IMR-90 (cell line): ENCODE results near the gene RAB11A. TPM values are rescaled to one million over a fixed set of nuclear protein-coding genes. Genes with fewer than 3 reads are reported as not detected.

ENCODE experiments used
- ATAC-seq: fragments of 200-7000 bp; cut with Tn5 transposase; 2 replicates; pipeline ENCODE4 v1.9.1; 2020; ENCODE audit warnings: low read depth, mild to moderate bottlenecking, moderate library complexity
- BruUV-seq: library from RNA; stranded (reverse); fragments of 400-500 nt; replicated peaks from 2 replicates; lab custom pipeline; 2021; lab: Mats Ljungman, UMichigan
- CTCF ChIA-PET: fragments of 300-600 bp; formaldehyde crosslinking; extraction: SDS; loops from one replicate; lab custom pipeline; 2021; ENCODE audit warnings: antibody characterized with exemption; lab: Yijun Ruan, JAX
- POLR2A ChIA-PET: fragments of 300-600 bp; sonication (Branson Sonifier 250); formaldehyde crosslinking; loops from one replicate; lab custom pipeline; 2022; ENCODE audit warnings: antibody characterized with exemption; ENCODE audit not compliant: unreplicated experiment; lab: Charles Lee
- DNase-seq: peaks from one replicate; pipeline ENCODE4 v3.0.0; 2013
- H2AFZ ChIP-seq: replicated peaks from 2 replicates; pipeline ENCODE3; 2013; ENCODE audit warnings: low read length, mild to moderate bottlenecking; ENCODE audit not compliant: poor library complexity
- H2AK5ac ChIP-seq: 2 replicates; pipeline ENCODE4 v1.6.1; 2013; ENCODE audit warnings: low read depth, low read length, inconsistent platforms
- H2AK9ac ChIP-seq: replicated peaks from 2 replicates; pipeline ENCODE3; 2013; ENCODE audit warnings: mild to moderate bottlenecking, low read depth, low read length, moderate library complexity; ENCODE audit not compliant: poor library complexity
- H2BK120ac ChIP-seq: 2 replicates; pipeline ENCODE4 v1.6.1; 2013; ENCODE audit warnings: low read depth, low read length, inconsistent platforms
- H2BK15ac ChIP-seq: 3 replicates; pipeline ENCODE4 v1.6.1; 2013; ENCODE audit warnings: low read depth, low read length, inconsistent platforms
- H2BK20ac ChIP-seq: 2 replicates; pipeline ENCODE4 v1.6.1; 2013; ENCODE audit warnings: low read depth, mild to moderate bottlenecking, inconsistent platforms, low read length, moderate library complexity
- H2BK5ac ChIP-seq: 2 replicates; pipeline ENCODE4 v1.6.1; 2013; ENCODE audit warnings: mild to moderate bottlenecking, low read depth, low read length, inconsistent platforms; ENCODE audit not compliant: poor library complexity, severe bottlenecking
- H3K14ac ChIP-seq: replicated peaks from 2 replicates; pipeline ENCODE4 v1.6.1; 2013; ENCODE audit warnings: low read depth, low read length, inconsistent platforms
- H3K18ac ChIP-seq: 2 replicates; pipeline ENCODE4 v1.6.1; 2013; ENCODE audit warnings: low read depth, low read length, control low read depth
- H3K23ac ChIP-seq: 2 replicates; pipeline ENCODE4 v1.6.1; 2013; ENCODE audit warnings: low read depth, low read length, inconsistent platforms
- H3K27ac ChIP-seq: 2 replicates; pipeline ENCODE4 v1.5.1; 2013; ENCODE audit warnings: mild to moderate bottlenecking, control low read depth, low read length; ENCODE audit not compliant: insufficient read depth
- H3K27me3 ChIP-seq: 2 replicates; pipeline ENCODE4 v1.6.1; 2013; ENCODE audit warnings: low read length; ENCODE audit not compliant: control insufficient read depth, insufficient read depth
- H3K36me3 ChIP-seq: 2 replicates; pipeline ENCODE4 v1.6.1; 2013; ENCODE audit warnings: low read length, mixed read lengths; ENCODE audit not compliant: control insufficient read depth, insufficient read depth
- H3K4ac ChIP-seq: 2 replicates; pipeline ENCODE4 v1.6.1; 2013; ENCODE audit warnings: low read depth, low read length, inconsistent platforms
- H3K4me1 ChIP-seq: 2 replicates; pipeline ENCODE4 v1.6.1; 2013; ENCODE audit warnings: low read length, mixed read lengths; ENCODE audit not compliant: control insufficient read depth, insufficient read depth
- H3K4me2 ChIP-seq: 2 replicates; pipeline ENCODE4 v1.6.1; 2013; ENCODE audit warnings: low read depth, mild to moderate bottlenecking, control low read depth, low read length, moderate library complexity
- H3K4me3 ChIP-seq: 2 replicates; pipeline ENCODE4 v1.5.1; 2013; ENCODE audit warnings: low read depth, mild to moderate bottlenecking, control low read depth, low read length, moderate library complexity; ENCODE audit not compliant: insufficient read depth
- H3K56ac ChIP-seq: 2 replicates; pipeline ENCODE4 v1.6.1; 2013; ENCODE audit warnings: low read length, inconsistent platforms; ENCODE audit not compliant: insufficient read depth; ENCODE audit errors: extremely low read depth
- H3K79me1 ChIP-seq, 2 experiments: 2 replicates each; pipeline ENCODE4 v1.6.1; 2013; ENCODE audit warnings: low read length in 2 of 2, inconsistent platforms in 1 of 2, low read depth in 1 of 2
- H3K9ac ChIP-seq: 2 replicates; pipeline ENCODE4 v1.6.1; 2013; ENCODE audit warnings: low read depth, low read length, control low read depth
- H3K9me1 ChIP-seq: 2 replicates; pipeline ENCODE4 v1.6.1; 2013; ENCODE audit warnings: low read length, inconsistent platforms; ENCODE audit not compliant: insufficient read depth
- H3K9me3 ChIP-seq: 2 replicates; pipeline ENCODE4 v1.6.1; 2013; ENCODE audit warnings: low read length; ENCODE audit not compliant: control insufficient read depth, insufficient read depth
- H4K20me1 ChIP-seq: 2 replicates; pipeline ENCODE4 v1.6.1; 2013; ENCODE audit warnings: low read length, inconsistent platforms; ENCODE audit not compliant: insufficient read depth
- H4K5ac ChIP-seq: 2 replicates; pipeline ENCODE4 v1.6.1; 2013; ENCODE audit warnings: mild to moderate bottlenecking, low read depth, low read length, control low read depth
- H4K8ac ChIP-seq, 2 experiments: 2 replicates each; pipeline ENCODE4 v1.6.1; 2013; ENCODE audit warnings: low read depth in 2 of 2, low read length in 2 of 2, control low read depth in 1 of 2, inconsistent platforms in 1 of 2
- H4K91ac ChIP-seq: 2 replicates; pipeline ENCODE4 v1.6.1; 2013; ENCODE audit warnings: low read depth, low read length, inconsistent platforms; ENCODE audit not compliant: insufficient read depth
- BHLHE40 ChIP-seq: fragments of 150-350 bp; IDR thresholded peaks from 2 replicates; pipeline ENCODE4 v1.6.1; 2016; ENCODE audit warnings: mild to moderate bottlenecking, low read depth, low read length
- FOS ChIP-seq: fragments of 150-350 bp; IDR thresholded peaks from 2 replicates; pipeline ENCODE4 v1.6.1; 2016; ENCODE audit warnings: low read depth, low read length
- MAZ ChIP-seq: IDR thresholded peaks from 2 replicates; pipeline ENCODE4 v1.6.1; 2012; ENCODE audit warnings: low read depth, mild to moderate bottlenecking, low read length, improper control_type of control experiment, moderate library complexity, borderline replicate concordance
- SMC3 ChIP-seq: fragments of 150-350 bp; IDR thresholded peaks from 2 replicates; pipeline ENCODE4 v1.6.1; 2016; ENCODE audit warnings: low read depth, mild to moderate bottlenecking, antibody characterized with exemption, low read length, moderate library complexity
- WGBS, 2 experiments: methylation state at CpG; one replicate each; pipeline versions ENCODE4 v1.1.5 to v1.1.7; 2013; ENCODE audit warnings: missing lambda C conversion rate in 2 of 2; ENCODE audit not compliant: insufficient read length in 1 of 2; ENCODE audit errors: extremely low coverage in 2 of 2; 5-methylcytosine and 5-hydroxymethylcytosine counted together
- dilution Hi-C: fragments of 300-500 bp; cut with HindIII; formaldehyde crosslinking; loops from one replicate; pipeline ENCODE4 v1.14.3; 2018; ENCODE audit warnings: low sequenced_read_pairs; ENCODE audit not compliant: unreplicated experiment
- in situ Hi-C: fragments of 300-500 bp; cut with MboI; formaldehyde crosslinking; loops from 3 replicates; pipeline ENCODE4 v1.14.3; 2019; ENCODE audit warnings: low sequenced_read_pairs, inconsistent platforms, mixed read lengths
- intact Hi-C: fragments of 100-400 bp; cut with micrococcal nuclease; formaldehyde crosslinking; loops from 2 replicates; pipeline ENCODE4 v1.10.0; 2022
- polyA plus RNA-seq, 3 experiments: library from polyadenylated mRNA; depleted of rRNA; stranded (reverse); fragments of >200 nt; gene quantifications; 2 replicates each; pipeline ENCODE4 v1.2.3, GENCODE V29; 2012; ENCODE audit warnings: low replicate concordance in 1 of 3
- total RNA-seq: library from RNA; depleted of rRNA; stranded (reverse); fragments of >200 nt; gene quantifications from 2 replicates; pipeline ENCODE4 v1.2.3, GENCODE V29; 2012

The RAB11A gene
- total and polyA plus RNA-seq, 2 of the 4 experiments (the other 2 are of a cell fraction): 341 to 462 TPM

- no peak overlapping the region for H4K91ac ChIP-seq
- ChIA-PET POLR2A (no interaction called here), CTCF (no interaction called here)
- H3K9me3 ChIP-seq: no peaks in the 10 kb centered on the region
- peaks cover 17% of the 10 kb centered on the region for H3K36me3 ChIP-seq
- H2AK5ac ChIP-seq: no peak overlapping the region
- no TSS peak for BruUV-seq
- no peak overlapping the region for H4K8ac ChIP-seq
- intact Hi-C loops (no loop called here), in situ Hi-C loops (loop anchor here (25.0 kb wide), 1 partner anchor 575 kb away; the partner anchor contains the start of gene SNAPC5), dilution Hi-C loops (no loop called here)
- peaks cover 9% of the 10 kb centered on the region; the same call in 1 of the 2 replicates for H4K20me1 ChIP-seq
- TF ChIP-seq MAZ: no peak
- TF ChIP-seq FOS: no peak
- TF ChIP-seq SMC3: no peak
- no peak for TF ChIP-seq BHLHE40
- H4K5ac ChIP-seq: no peak overlapping the region
- no peaks in the 10 kb centered on the region for H3K27me3 ChIP-seq
- no peak overlapping the region for H3K4ac ChIP-seq
- no peak for ATAC-seq
- no peaks in the 10 kb centered on the region for H3K79me1 ChIP-seq
- no peak overlapping the region for H2AFZ ChIP-seq
- peaks cover 8% of the 10 kb centered on the region; the same call in 1 of the 2 replicates for H3K9me1 ChIP-seq
- no peak overlapping the region for H2BK20ac ChIP-seq
- no peak overlapping the region for H3K14ac ChIP-seq
- H2BK120ac ChIP-seq: no peak overlapping the region
- DNase-seq: no peak
- no peak overlapping the region for H3K4me3 ChIP-seq
- whole genome bisulfite sequencing, 2 experiments: 100% methylated on average over 1 of the region's 2 CpGs; no CpG with 5 or more reads in 1 of the 2 experiments
- H3K4me1 ChIP-seq: peaks cover 5% of the 10 kb centered on the region; the same call in 1 of the 2 replicates
- H3K18ac ChIP-seq: no peak overlapping the region
- no peak overlapping the region for H3K56ac ChIP-seq
- no peak overlapping the region for H2AK9ac ChIP-seq
- no peak overlapping the region for H2BK15ac ChIP-seq
- H3K9ac ChIP-seq: no peak overlapping the region
- no peak overlapping the region for H3K23ac ChIP-seq
- no peak overlapping the region for H3K4me2 ChIP-seq
- no peak overlapping the region for H2BK5ac ChIP-seq
- no peak overlapping the region for H3K27ac ChIP-seq
Measured at GRCh38 chr15:65912235-65912634, 42.9 kb downstream of the RAB11A start.
